Stimulated activated CD4-positive, alpha-beta T cell treated with anti-CD3 and anti-CD28 coated beads, Interleukin-4, amount 100 ng/mL, for 4 hours (primary cell): ENCODE data around the gene MKI67.
"Not testable (repeated sequence)": the region's sequence is repeated elsewhere in the genome, so short reads cannot be mapped to it uniquely, and the experiment has no call there.

Source experiments
- DNase-seq, 2 experiments: peaks; one replicate each; pipeline ENCODE4 v3.0.0-alpha.2; 2020

The MKI67 gene

GRCh38 chr10:128102480-128103228 lies 23.6 kb downstream of the MKI67 start:
- DNase-seq = no peak

- DNase-seq = no peak
These were observed 24.3 kb downstream of the MKI67 start for GRCh38 chr10:128101901-128102300.

- no peak for DNase-seq
These were observed 26.3 kb downstream of the MKI67 start for GRCh38 chr10:128099901-128100300.

GRCh38 chr10:128098631-128099030 lies 27.6 kb downstream of the MKI67 start:
- no peak for DNase-seq

GRCh38 chr10:128097783-128098182 lies 28.4 kb downstream of the MKI67 start:
- no peak for DNase-seq

GRCh38 chr10:128096486-128097199 lies 29.6 kb downstream of the MKI67 start:
- no peak for DNase-seq

GRCh38 chr10:128095753-128096469 lies 30.3 kb downstream of the MKI67 start:
- no peak for DNase-seq

- DNase-seq = peak in 1 of 2 experiments; percentile 19
These were observed 31.0 kb downstream of the MKI67 start for GRCh38 chr10:128095027-128095752.

- DNase-seq = not testable (repeated sequence)
These were observed 31.6 kb downstream of the MKI67 start for GRCh38 chr10:128094596-128094995.

- DNase-seq = no peak
These were observed 33.8 kb downstream of the MKI67 start for GRCh38 chr10:128092454-128092853.

GRCh38 chr10:128091636-128092210 lies 34.5 kb downstream of the MKI67 start:
- DNase-seq = no peak

- no peak for DNase-seq
These were observed 38.1 kb downstream of the MKI67 start for GRCh38 chr10:128087884-128088709.

GRCh38 chr10:128087146-128087883 lies 38.9 kb downstream of the MKI67 start:
- no peak for DNase-seq

- no peak for DNase-seq
These were observed 40.0 kb downstream of the MKI67 start for GRCh38 chr10:128086003-128086863.

- no peak for DNase-seq
These were observed 41.2 kb downstream of the MKI67 start for GRCh38 chr10:128084991-128085390.

- no peak for DNase-seq
These were observed 41.9 kb downstream of the MKI67 start for GRCh38 chr10:128084364-128084763.

GRCh38 chr10:128083191-128083895 lies 42.9 kb downstream of the MKI67 start:
- no peak for DNase-seq

GRCh38 chr10:128081720-128082119 lies 44.5 kb downstream of the MKI67 start:
- DNase-seq = no peak

GRCh38 chr10:128081222-128081621 lies 45.0 kb downstream of the MKI67 start:
- no peak for DNase-seq
